Ishikawa (cell line): Measurements from ENCODE around the gene IGSF23.

Experiments used
- CEBPB ChIP-seq: IDR thresholded peaks from 2 replicates; pipeline ENCODE4 v1.6.1; 2012
- EP300 ChIP-seq: IDR thresholded peaks from 2 replicates; pipeline ENCODE4 v1.6.1; 2012; ENCODE audit warnings: borderline replicate concordance
- FOXM1 ChIP-seq: IDR thresholded peaks from 2 replicates; pipeline ENCODE4 v1.6.1; 2012; ENCODE audit warnings: low read depth, borderline replicate concordance
- RAD21 ChIP-seq: IDR thresholded peaks from 2 replicates; pipeline ENCODE4 v1.6.1; 2012; ENCODE audit warnings: low read depth
- REST ChIP-seq: IDR thresholded peaks from 2 replicates; pipeline ENCODE4 v1.6.1; 2012; ENCODE audit warnings: low read depth, mild to moderate bottlenecking

- TF ChIP-seq FOXM1 (no peak), EP300 (no peak), REST (no peak), RAD21 (no peak), CEBPB (no peak)
Measured at GRCh38 chr19:44661904-44662303, 48.5 kb downstream of the IGSF23 start.
